Right atrium auricular region (tissue), 2 donors: ENCODE measurements around the gene BCLAF1. TPM values are rescaled to one million over a fixed set of nuclear protein-coding genes. Genes with fewer than 3 reads are reported as not detected.

Source experiments
- DNase-seq: peaks from one replicate; pipeline ENCODE4 v3.0.0-alpha.2; 2019; ENCODE audit warnings: low spot score
- H3K27ac ChIP-seq, 2 donors: fragments of 200-600 bp; sonication (generic); 1 replicate in 1 of 2; 2 replicates in 1 of 2; pipeline ENCODE4 v1.5.1; 2016 to 2019
- H3K27me3 ChIP-seq, 2 donors: fragments of 200-600 bp; sonication (generic); one replicate each; pipeline versions ENCODE4 v1.5.1 to v1.6.0; 2017 to 2019
- H3K36me3 ChIP-seq: fragments of 200-600 bp; sonication (generic); one replicate; pipeline ENCODE4 v1.5.1; 2016
- H3K4me1 ChIP-seq, 2 donors: fragments of 200-600 bp; sonication (generic); one replicate each; pipeline versions ENCODE4 v1.5.1 to v1.6.0; 2017 to 2019
- H3K4me3 ChIP-seq, 2 donors: fragments of 200-600 bp; sonication (generic); 1 replicate in 1 of 2; 2 replicates in 1 of 2; pipeline ENCODE4 v1.5.1; 2017 to 2019; ENCODE audit warnings: mild to moderate bottlenecking in 1 of 2, moderate library complexity in 1 of 2
- H3K9me3 ChIP-seq, 2 donors: fragments of 200-600 bp; sonication (generic); one replicate each; pipeline ENCODE4 v1.5.1; 2019
- total RNA-seq, 2 donors: library from RNA; depleted of rRNA; stranded (reverse); fragments of >200 nt; gene quantifications; one replicate each; pipeline ENCODE4 v1.1.0, GENCODE V29; 2016
- TF ChIP-seq, protein P1 (sequence below), 2 donors: fragments of 200-600 bp; sonication (generic); IDR thresholded peaks; one replicate each; pipeline ENCODE4 v1.5.1; 2019; ENCODE audit warnings: antibody characterized with exemption in 2 of 2

The BCLAF1 gene
- total RNA-seq, 2 donors from 2014 or later = 47.9 to 49.4 TPM

DNA sequence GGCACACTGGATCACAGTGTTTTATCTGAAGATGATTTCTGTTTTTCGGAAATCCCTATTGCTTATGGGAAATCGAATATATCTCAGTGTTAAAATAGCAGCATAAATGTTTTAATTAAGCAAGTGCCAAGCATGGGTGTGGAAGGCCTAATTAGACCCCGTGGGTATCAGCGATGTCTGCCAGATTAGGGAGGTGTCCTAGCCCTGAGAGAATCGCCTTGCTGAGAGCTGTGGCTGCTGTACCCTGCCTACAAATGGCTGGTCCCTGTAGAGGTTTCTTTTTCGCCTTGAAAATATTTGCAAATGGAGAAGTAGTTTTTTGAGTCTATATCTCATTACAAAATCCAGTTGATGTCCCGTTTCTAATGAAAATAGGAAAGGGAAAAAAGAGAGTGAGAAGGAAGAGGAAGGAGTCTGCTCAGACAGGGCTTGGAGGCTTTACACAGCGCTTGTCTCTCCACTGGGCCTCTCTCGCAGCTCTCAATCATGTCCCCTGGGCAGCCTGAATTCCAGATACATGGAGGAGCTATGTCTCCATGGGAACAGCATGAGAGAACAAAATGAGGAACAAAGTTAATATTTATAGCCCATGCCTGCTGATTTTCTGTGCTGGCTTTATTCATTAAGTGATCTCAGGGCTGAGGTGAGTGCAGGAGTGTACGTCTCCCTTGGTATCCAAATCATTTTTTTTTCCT is 35.2 kb upstream of the BCLAF1 start:
- H3K4me1 ChIP-seq = peaks cover 0 to 10% of the 10 kb centered on the region in 2 donors
- no peak for DNase-seq
- no peak overlapping the region for H3K27ac ChIP-seq
- no peaks in the 10 kb centered on the region for H3K36me3 ChIP-seq
- no peak overlapping the region for H3K4me3 ChIP-seq
- TF ChIP-seq, protein P1, sequence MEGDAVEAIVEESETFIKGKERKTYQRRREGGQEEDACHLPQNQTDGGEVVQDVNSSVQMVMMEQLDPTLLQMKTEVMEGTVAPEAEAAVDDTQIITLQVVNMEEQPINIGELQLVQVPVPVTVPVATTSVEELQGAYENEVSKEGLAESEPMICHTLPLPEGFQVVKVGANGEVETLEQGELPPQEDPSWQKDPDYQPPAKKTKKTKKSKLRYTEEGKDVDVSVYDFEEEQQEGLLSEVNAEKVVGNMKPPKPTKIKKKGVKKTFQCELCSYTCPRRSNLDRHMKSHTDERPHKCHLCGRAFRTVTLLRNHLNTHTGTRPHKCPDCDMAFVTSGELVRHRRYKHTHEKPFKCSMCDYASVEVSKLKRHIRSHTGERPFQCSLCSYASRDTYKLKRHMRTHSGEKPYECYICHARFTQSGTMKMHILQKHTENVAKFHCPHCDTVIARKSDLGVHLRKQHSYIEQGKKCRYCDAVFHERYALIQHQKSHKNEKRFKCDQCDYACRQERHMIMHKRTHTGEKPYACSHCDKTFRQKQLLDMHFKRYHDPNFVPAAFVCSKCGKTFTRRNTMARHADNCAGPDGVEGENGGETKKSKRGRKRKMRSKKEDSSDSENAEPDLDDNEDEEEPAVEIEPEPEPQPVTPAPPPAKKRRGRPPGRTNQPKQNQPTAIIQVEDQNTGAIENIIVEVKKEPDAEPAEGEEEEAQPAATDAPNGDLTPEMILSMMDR (IDR thresholded peaks at IDR 0.05) = no peak
- H3K9me3 ChIP-seq = no peaks in the 10 kb centered on the region
- no peaks in the 10 kb centered on the region for H3K27me3 ChIP-seq

DNA sequence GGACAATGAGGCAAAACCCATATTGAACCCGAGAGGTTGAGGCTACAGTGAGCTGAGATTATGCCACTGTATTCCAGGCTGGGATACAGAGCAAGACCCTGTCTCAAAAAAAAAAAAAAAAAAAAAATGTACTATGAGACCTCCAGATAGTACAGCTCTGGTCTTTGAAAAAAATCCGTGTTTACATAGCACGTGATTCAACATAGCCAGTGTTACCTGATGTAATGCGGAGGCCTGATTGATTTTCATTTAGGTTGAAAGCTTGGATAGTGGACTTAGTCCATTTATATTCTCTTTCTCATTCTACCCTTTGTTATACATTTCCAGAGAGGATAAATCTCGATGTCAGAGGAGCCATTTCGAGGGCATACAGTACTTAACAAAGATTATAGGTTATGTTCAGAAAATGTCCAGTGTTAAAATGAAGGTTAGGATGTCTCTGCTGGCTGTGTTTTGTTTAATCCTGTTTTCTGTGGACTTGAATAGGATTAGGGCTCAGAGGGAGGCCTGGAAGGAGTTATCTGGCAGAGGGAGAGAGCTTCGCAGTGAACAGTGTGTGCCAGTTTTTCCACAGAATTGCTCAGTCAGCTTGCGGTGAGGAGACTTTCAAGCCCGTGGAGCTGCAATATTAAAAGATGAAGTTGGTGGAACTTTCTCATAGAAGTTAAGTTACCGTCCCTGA is 33.9 kb upstream of the BCLAF1 start:
- no peak for DNase-seq
- peaks cover 0 to 10% of the 10 kb centered on the region in 2 donors for H3K4me1 ChIP-seq
- TF ChIP-seq, protein P1 (IDR thresholded peaks at IDR 0.05) = no peak
- no peak overlapping the region for H3K4me3 ChIP-seq
- H3K36me3 ChIP-seq = no peaks in the 10 kb centered on the region
- no peaks in the 10 kb centered on the region for H3K27me3 ChIP-seq
- H3K27ac ChIP-seq = no peak overlapping the region
- no peaks in the 10 kb centered on the region for H3K9me3 ChIP-seq

DNA sequence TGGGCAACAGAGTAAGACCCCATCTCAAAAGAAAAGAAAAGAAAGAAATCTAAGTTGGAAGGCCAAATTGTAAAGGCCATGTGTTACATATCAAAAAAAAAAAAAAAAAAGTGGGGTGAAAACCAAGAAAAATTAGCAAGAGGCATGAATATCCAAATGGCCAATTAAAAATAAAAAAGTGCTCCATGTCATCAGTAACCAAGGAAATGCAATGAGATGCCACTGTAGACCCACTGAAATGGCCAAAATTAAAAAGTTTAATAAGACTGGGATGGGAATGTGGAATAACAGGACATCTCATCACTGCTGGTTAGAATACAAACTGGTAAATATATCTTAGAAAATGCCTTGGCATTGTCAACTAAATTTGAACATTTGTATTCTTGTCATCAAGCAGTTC is 30.1 kb upstream of the BCLAF1 start:
- Histone ChIP-seq H3K36me3 (no peaks in the 10 kb centered on the region), H3K27ac (no peak overlapping the region), H3K9me3 (no peaks in the 10 kb centered on the region), H3K27me3 (no peaks in the 10 kb centered on the region), H3K4me1 (no peaks in the 10 kb centered on the region), H3K4me3 (no peak overlapping the region)
- DNase-seq = no peak
- TF ChIP-seq, protein P1 (IDR thresholded peaks at IDR 0.05) = no peak

DNA sequence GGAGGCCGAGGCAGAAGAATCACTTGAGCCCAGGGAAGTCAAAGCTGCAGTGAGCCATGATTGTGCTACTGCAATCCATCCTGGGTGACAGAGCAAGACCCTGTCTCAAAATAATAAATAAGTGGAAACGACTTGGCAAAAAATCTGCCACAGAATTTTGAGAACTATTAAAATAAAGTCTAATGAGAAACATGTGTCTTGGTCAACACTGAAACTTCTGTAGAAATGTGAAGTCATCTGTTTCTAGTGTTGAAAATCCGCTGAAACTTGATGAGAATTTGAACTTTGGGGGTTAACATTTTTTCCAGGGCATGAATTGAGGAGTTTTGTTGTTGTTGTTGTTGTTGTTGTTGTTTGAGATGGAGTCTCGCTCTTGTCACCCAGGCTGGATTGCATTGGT is 29.0 kb upstream of the BCLAF1 start:
- Histone ChIP-seq H3K27me3 (no peaks in the 10 kb centered on the region), H3K4me3 (no peak overlapping the region), H3K9me3 (no peaks in the 10 kb centered on the region), H3K4me1 (no peaks in the 10 kb centered on the region), H3K36me3 (no peaks in the 10 kb centered on the region), H3K27ac (no peak overlapping the region)
- no peak for DNase-seq
- TF ChIP-seq, protein P1 (IDR thresholded peaks at IDR 0.05) = no peak

DNA sequence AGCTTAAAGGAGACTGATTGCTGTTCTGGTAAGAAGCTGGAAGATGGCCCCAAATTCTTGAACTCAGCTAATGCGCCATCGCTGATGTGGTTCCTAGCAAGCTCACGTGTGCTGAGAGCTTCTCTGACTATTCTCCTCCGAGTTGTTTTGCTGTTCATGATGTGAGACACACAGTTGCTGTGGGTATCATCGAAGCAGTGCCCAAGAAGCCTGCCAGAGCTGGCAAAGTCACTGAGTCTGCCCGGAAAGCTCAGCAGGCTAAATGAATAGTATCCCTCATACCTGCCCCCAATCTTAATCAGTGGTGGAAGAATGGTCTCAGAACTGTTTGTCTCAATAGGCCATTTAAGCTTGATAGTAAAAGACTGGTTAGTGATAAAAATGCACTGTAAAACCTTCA is 28.3 kb upstream of the BCLAF1 start:
- no peaks in the 10 kb centered on the region for H3K36me3 ChIP-seq
- TF ChIP-seq, protein P1 (IDR thresholded peaks at IDR 0.05) = no peak
- no peaks in the 10 kb centered on the region for H3K4me1 ChIP-seq
- H3K4me3 ChIP-seq = no peak overlapping the region
- H3K27ac ChIP-seq = no peak overlapping the region
- H3K27me3 ChIP-seq = no peaks in the 10 kb centered on the region
- no peaks in the 10 kb centered on the region for H3K9me3 ChIP-seq
- DNase-seq = no peak
